T47D (cell line): ENCODE data around the gene PEMT.
"Not testable (repeated sequence)": the region's sequence is repeated elsewhere in the genome, so short reads cannot be mapped to it uniquely, and the experiment has no call there.

Source experiments
- DNase-seq, 2 experiments: peaks; one replicate each; pipeline versions ENCODE4 v3.0.0 to v3.0.0-alpha.2; 2011 to 2012; ENCODE audit warnings: low read depth in 1 of 2, low spot score in 1 of 2
- JUND ChIP-seq: IDR thresholded peaks from 2 replicates; pipeline ENCODE4 v1.6.1; 2012; ENCODE audit warnings: low read depth
- in situ Hi-C: cut with HindIII; loops from 2 replicates; pipeline ENCODE4 v1.10.0; 2016; ENCODE audit warnings: low sequenced_read_pairs, low pct_unique_long_range_greater_than_20kb

PEMT gene

GRCh38 chr17:17493249-17493985 lies 98.1 kb downstream of the PEMT start:
- peak; percentile 44 to 47 for DNase-seq
- no peak for TF ChIP-seq JUND
- in situ Hi-C loops: no loop called here

GRCh38 chr17:17492571-17492970 lies 98.9 kb downstream of the PEMT start:
- in situ Hi-C loops: no loop called here
- DNase-seq: no peak

GRCh38 chr17:17492085-17492484 lies 99.4 kb downstream of the PEMT start:
- in situ Hi-C loops: no loop called here
- no peak for TF ChIP-seq JUND
- DNase-seq: no peak

More at GRCh38 chr17:17492571-17492970, 98.9 kb downstream of the PEMT start:
- TF ChIP-seq JUND: no peak

GRCh38 chr17:17491546-17491988 lies 99.9 kb downstream of the PEMT start:
- no peak for DNase-seq
- in situ Hi-C loops: no loop called here
- TF ChIP-seq JUND: no peak

GRCh38 chr17:17491031-17491471 lies 100.5 kb downstream of the PEMT start:
- in situ Hi-C loops: no loop called here
- TF ChIP-seq JUND: no peak
- no peak for DNase-seq

GRCh38 chr17:17487998-17488397 lies 103.5 kb downstream of the PEMT start:
- no peak for DNase-seq
- TF ChIP-seq JUND: no peak
- in situ Hi-C loops: no loop called here

DNA sequence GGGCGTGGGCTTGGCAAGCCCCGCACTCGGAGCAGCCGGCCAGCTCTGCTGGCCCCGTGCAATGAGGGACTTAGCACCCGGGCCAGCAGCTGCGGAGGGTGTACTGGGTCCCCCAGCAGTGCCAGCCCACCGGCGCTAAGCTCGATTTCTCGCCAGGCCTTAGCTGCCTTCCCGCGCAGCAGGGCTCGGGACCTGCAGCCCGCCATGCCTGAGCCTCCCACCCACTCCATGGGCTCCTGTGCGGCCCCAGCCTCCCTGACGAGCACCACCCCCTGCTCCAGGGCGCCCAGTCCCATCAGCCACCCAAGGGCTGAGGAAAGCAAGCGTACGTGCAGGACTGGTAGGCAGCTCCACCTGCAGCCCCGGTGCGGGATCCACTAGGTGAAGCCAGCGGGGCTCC lies 105.1 kb downstream of the PEMT start:
- DNase-seq, in situ Hi-C loops: not testable (repeated sequence)

GRCh38 chr17:17485420-17485819 lies 106.1 kb downstream of the PEMT start:
- in situ Hi-C loops: no loop called here
- DNase-seq: no peak
- TF ChIP-seq JUND: no peak

DNA sequence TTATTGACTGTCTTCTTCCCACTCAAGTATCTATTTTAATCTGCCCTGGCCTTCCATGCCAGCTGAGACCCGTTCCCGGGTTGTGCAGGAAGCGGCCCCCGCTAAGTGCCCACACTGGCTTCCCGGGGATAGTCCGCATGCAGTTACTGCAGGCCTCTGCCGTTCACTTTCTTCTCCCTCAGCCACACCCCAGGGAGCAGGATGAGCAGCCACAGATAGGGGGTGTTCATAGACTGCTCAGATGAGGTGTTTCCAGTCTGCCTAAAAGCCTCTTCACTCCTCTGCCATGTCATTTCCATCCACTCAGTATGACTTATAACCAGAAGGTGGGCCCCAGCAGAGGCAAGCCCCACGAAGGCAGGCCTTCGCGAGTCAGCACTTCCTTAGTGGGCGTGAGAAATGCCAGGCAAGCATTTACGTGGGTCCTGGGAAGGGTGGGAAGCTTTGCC lies 107.0 kb downstream of the PEMT start:
- in situ Hi-C loops: no loop called here
- no peak for TF ChIP-seq JUND
- no peak for DNase-seq

DNA sequence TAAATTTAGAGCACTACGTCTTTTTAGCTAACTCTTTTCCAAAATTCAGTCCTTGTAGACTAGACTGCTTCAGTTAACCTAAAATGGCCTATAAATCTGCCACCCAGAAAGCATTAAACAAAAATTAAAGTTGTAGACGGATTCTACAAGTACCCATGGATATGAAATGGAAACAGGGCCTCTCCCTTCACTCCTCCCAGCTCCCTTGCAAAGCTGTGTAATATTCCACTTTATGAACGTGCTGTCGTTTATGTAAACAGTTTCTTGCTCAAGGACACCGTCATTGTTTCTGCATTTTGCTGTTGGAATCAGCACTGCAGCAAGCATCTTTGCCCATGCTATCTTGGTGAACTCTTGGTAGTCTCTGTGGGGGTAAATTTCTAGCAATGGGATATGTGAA lies 109.6 kb downstream of the PEMT start:
- no peak for TF ChIP-seq JUND
- in situ Hi-C loops: no loop called here
- DNase-seq: no peak

GRCh38 chr17:17480593-17481148 lies 110.8 kb downstream of the PEMT start:
- TF ChIP-seq JUND: no peak
- in situ Hi-C loops: no loop called here
- no peak for DNase-seq

DNA sequence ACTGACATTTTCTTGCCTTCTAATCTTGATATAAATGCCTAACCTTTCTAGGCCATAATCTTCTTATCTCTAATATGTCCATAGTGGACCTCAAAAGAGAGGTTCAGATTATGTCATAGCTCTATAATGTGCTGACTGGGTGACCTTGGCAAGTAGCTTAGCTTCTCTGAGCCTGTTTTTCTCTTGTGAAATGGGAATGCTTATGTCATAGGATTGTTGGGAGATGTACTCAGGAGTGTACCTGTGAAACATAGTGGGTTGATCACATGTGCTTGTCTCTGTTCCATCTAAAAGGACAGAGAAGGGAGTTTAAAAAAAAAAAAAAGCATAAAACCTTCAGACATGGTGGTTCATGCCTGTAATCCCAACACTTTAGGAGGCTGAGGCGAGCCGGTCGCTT lies 112.3 kb downstream of the PEMT start:
- no peak for DNase-seq
- no peak for TF ChIP-seq JUND
- in situ Hi-C loops: no loop called here

DNA sequence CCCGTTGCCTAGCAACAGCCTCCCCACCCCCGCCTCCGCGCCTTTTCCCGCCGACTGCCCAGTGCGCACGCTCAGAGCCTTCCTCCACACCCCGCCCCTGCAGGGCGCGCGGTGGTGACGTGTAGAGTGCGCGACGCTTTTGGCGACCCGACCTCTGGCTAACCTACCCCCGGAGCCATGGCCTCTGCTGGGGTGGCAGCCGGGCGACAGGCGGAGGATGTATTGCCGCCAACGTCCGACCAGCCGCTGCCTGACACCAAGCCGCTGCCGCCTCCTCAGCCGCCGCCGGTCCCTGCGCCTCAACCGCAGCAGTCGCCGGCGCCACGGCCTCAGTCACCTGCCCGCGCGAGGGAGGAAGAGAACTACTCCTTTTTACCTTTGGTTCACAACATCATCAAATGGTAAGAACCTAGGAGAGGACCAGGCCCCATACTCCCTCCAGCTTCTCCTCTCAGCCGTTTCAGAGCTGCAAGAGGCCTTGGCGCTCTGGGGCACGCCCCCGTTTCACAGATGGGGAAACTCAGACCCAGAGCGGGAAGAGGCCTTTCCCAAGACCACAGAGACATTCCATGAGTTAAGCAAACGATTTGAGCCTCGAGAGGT lies 114.5 kb downstream of the PEMT start, which contains the start of gene MED9:
TSS of gene MED9 (plus strand) at position 136 of the 603 bp plus-strand sequence. CDS start at position 178, 42 bp downstream.
- TF ChIP-seq JUND: no peak
- in situ Hi-C loops: no loop called here
- peak; percentile 84 to 92 for DNase-seq

- no peak for DNase-seq
- TF ChIP-seq JUND: no peak
- in situ Hi-C loops: no loop called here
These were observed 117.2 kb downstream of the PEMT start for GRCh38 chr17:17474341-17474740.
